Measurements from ENCODE around the gene SETBP1. TPM values are rescaled to one million over a fixed set of nuclear protein-coding genes. Genes with fewer than 3 reads are reported as not detected.

Gene SETBP1
- total and polyA plus RNA-seq, 9 of the 15 experiments (the other 6 are each of a cell fraction or from before 2014, with no cell fraction given) = under 0.01 to 0.13 (median 0.04) TPM

- Histone ChIP-seq H3K9me1 (ENCODE audit: control insufficient read depth, insufficient read depth, low read length) (no peaks in the 10 kb centered on the region), H3K4me2 (ENCODE audit: insufficient read depth, low read length) (no peak overlapping the region), H3K79me2 (ENCODE audit: control insufficient read depth, insufficient read depth, low read length) (no peaks in the 10 kb centered on the region), H3K27ac (ENCODE audit: extremely low read depth, low read depth, low read length) (no peak overlapping the region), H3K9me3 (replicated peaks; ENCODE audit: control insufficient read depth, insufficient read depth, low read depth, low read length) (no peaks in the 10 kb centered on the region), H3K4me3 (no peak overlapping the region), H3K36me3 (ENCODE audit: control insufficient read depth, insufficient read depth, low read length) (no peaks in the 10 kb centered on the region), H4K20me1 (replicated peaks; ENCODE audit: control insufficient read depth, insufficient read depth, low read length) (no peaks in the 10 kb centered on the region), H3K27me3 (ENCODE audit: control insufficient read depth in 2 of 2, insufficient read depth in 2 of 2, low read length in 2 of 2) (no peaks in the 10 kb centered on the region), H3K9ac (ENCODE audit: insufficient read depth in 1 of 2, low read depth in 2 of 2, low read length in 2 of 2) (no peak overlapping the region), H3K4me1 (replicated peaks in 1 of 2; ENCODE audit: control insufficient read depth in 2 of 2, insufficient read depth in 2 of 2, low read length in 2 of 2) (no peaks in the 10 kb centered on the region), H2AFZ (ENCODE audit: low read depth, low read length) (no peak overlapping the region)
- in situ Hi-C loops (cut with MboI) (no loop called here), intact Hi-C loops (cut with micrococcal nuclease) (no loop called here)
- no TSS peak for BruUV-seq (replicated peaks)
- no peak for FAIRE-seq
- no peak for ATAC-seq
- POLR2A ChIA-PET = no interaction called here
- 0% methylated on average over 1 of the region's 1 CpG for WGBS (ENCODE audit: insufficient coverage, low coverage, missing lambda C conversion rate)
- CTCF ChIA-PET (ENCODE audit: low intra/inter-chr PET ratio) = no interaction called here
- no peak for DNase-seq (ENCODE audit: extremely low read depth in 1 of 4, low spot score in 3 of 4)
- TF ChIP-seq SIN3B (IDR thresholded peaks at IDR 0.05; ENCODE audit: low read depth) (no peak), ZFP36 (IDR thresholded peaks at IDR 0.05; ENCODE audit: low read depth, low read length, partially characterized antibody) (no peak), CTBP1 (IDR thresholded peaks at IDR 0.05; ENCODE audit: borderline replicate concordance) (no peak), ZNF696 (CRISPR knock-in tag; conservative IDR thresholded peaks at IDR 0.05) (no peak), IFI16 (CRISPR knock-in tag; IDR thresholded peaks at IDR 0.05) (no peak)
- TF ChIP-seq, protein P1, sequence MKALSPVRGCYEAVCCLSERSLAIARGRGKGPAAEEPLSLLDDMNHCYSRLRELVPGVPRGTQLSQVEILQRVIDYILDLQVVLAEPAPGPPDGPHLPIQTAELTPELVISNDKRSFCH (CRISPR knock-in tag; IDR thresholded peaks at IDR 0.05) = no peak
- TF ChIP-seq, protein P1 (tag; IDR thresholded peaks at IDR 0.05) = no peak
These were observed 308.3 kb downstream of the SETBP1 start for GRCh38 chr18:44988821-44989587.
